Thoracic aorta (tissue), 2 donors: ENCODE data around the gene LMF2. TPM values are rescaled to one million over a fixed set of nuclear protein-coding genes. Genes with fewer than 3 reads are reported as not detected.

Experiments
- ATAC-seq: fragments of 150-250 bp; one replicate; pipeline ENCODE4 v1.8.0; 2017; ENCODE audit warnings: low read depth; ENCODE audit not compliant: insufficient number of reproducible peaks, low FRiP score
- DNase-seq: peaks from one replicate; pipeline ENCODE4 v3.0.0-alpha.2; 2020; ENCODE audit warnings: low spot score
- H3K27ac ChIP-seq, 2 donors: fragments of 200-600 bp; sonication (generic); 1 replicate in 1 of 2; 2 replicates in 1 of 2; pipeline ENCODE4 v1.5.1; 2016; ENCODE audit warnings: mild to moderate bottlenecking in 2 of 2, moderate library complexity in 2 of 2
- H3K27me3 ChIP-seq: fragments of 200-600 bp; sonication (generic); replicated peaks from 2 replicates; pipeline ENCODE4 v1.6.0; 2016; ENCODE audit warnings: mild to moderate bottlenecking; ENCODE audit not compliant: insufficient read depth
- H3K36me3 ChIP-seq: fragments of 200-600 bp; sonication (generic); one replicate; pipeline ENCODE4 v1.5.1; 2016
- H3K4me1 ChIP-seq, 2 donors: fragments of 200-600 bp; sonication (generic); 1 replicate in 1 of 2; 2 replicates in 1 of 2; pipeline versions ENCODE4 v1.5.1 to v1.6.0; 2016; ENCODE audit warnings: low read depth in 2 of 2, mild to moderate bottlenecking in 1 of 2; ENCODE audit not compliant: control insufficient read depth in 1 of 2
- H3K4me3 ChIP-seq: fragments of 200-600 bp; sonication (generic); 2 replicates; pipeline ENCODE4 v1.5.1; 2016; ENCODE audit warnings: mild to moderate bottlenecking
- H3K9me3 ChIP-seq: fragments of 200-600 bp; sonication (generic); 2 replicates; pipeline ENCODE4 v1.5.1; 2016
- CTCF ChIP-seq: fragments of 200-600 bp; sonication (generic); IDR thresholded peaks from one replicate; pipeline ENCODE4 v1.5.1; 2019; ENCODE audit warnings: antibody characterized with exemption
- total RNA-seq, 2 donors: library from RNA; depleted of rRNA; stranded (reverse); fragments of >200 nt; gene quantifications; one replicate each; pipeline versions ENCODE4 v1.1.0 to v1.2.3, GENCODE V29; 2016

Gene LMF2, protein sequence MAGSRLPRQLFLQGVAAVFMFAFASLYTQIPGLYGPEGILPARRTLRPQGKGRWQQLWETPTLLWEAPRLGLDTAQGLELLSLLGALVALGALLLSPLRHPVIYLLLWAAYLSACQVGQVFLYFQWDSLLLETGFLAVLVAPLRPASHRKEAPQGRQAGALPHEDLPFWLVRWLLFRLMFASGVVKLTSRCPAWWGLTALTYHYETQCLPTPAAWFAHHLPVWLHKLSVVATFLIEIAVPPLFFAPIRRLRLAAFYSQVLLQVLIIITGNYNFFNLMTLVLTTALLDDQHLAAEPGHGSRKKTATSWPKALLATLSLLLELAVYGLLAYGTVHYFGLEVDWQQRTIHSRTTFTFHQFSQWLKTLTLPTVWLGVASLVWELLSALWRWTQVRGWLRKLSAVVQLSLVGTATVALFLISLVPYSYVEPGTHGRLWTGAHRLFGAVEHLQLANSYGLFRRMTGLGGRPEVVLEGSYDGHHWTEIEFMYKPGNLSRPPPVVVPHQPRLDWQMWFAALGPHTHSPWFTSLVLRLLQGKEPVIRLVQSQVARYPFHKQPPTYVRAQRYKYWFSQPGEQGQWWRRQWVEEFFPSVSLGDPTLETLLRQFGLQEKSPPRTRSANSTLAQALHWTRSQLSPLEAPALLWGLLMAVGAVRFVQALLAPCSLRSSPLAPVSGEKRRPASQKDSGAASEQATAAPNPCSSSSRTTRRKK
- total RNA-seq, result 10 to 100 TPM; 61.9 to 87.6 TPM

GRCh38 chr22:50507421-50507990, at the start of gene LMF2:
TSS of gene LMF2 (minus strand) at chr22:50507702. CDS start at chr22:50507675, 27 bp downstream.
- Histone ChIP-seq H3K36me3 (peaks cover 22% of the 10 kb centered on the region), H3K4me1 (peaks cover 15 to 29% of the 10 kb centered on the region in 2 donors), H3K4me3 (peak within 1 kb of the TSS; percentile 100), H3K27ac (peak within 1 kb of the TSS; percentile 82 to 89), H3K27me3 (no peaks in the 10 kb centered on the region), H3K9me3 (no peaks in the 10 kb centered on the region)
- ATAC-seq (peak; percentile 72), DNase-seq (no peak)
- TF ChIP-seq CTCF, result no peak

GRCh38 chr22:50556703-50557102, 49.2 kb upstream of the LMF2 start:
- H3K27me3 ChIP-seq, result no peaks in the 10 kb centered on the region
- no peaks in the 10 kb centered on the region for H3K36me3 ChIP-seq
- H3K4me1 ChIP-seq, result no peaks in the 10 kb centered on the region
- H3K9me3 ChIP-seq, result no peaks in the 10 kb centered on the region
- no peak overlapping the region for H3K4me3 ChIP-seq
- DNase-seq (no peak), ATAC-seq (no peak)
- no peak overlapping the region for H3K27ac ChIP-seq
- no peak for TF ChIP-seq CTCF

DNA sequence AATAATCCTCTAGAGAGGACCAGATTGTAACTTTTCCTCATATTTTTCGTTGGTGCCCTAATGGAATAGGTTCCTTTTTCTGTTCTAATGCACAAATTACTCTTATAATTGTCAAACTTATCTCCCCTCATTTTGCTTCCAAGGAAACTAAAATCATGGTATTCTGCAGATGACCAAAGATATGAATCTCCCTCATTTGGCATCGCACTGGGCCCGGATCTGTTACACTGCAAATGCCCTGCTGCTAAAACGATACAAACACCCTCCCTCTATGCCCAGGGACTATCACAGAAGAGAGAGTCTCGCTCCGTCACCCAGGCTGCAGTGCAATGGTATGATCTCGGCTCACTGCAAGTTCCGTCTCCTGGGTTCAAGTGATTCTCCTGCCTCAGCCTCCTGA, 45.8 kb upstream of the LMF2 start:
- no peak for ATAC-seq
- TF ChIP-seq CTCF, result no peak
- H3K36me3 ChIP-seq, result no peaks in the 10 kb centered on the region

DNA sequence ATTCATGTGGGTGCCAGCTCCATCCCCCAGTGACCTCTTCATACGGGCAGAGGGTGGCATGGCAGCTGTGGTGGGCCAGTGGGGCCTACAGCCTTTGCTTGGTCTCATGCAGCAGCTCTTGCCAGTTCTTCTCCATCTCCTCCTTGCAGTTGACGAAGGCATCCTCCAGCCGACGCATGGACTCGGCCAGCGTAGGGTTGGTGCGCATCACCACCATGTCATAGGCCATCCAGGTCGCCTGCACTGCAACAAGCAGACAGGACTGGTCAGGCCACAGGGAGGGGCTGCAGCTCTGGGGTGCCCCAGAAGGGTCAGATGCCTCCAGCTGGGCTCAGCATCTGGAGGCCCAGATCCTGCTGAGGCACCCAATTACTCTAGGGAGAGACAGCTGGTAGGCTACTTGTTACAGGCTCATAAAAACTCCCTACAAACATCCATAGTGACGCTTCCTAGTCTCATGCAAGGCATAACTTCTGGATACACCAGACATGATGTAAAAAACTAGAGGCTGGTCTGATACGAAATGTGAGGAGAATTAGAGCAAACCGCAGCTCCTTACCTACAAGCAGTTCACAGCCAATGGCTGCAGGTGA, 43.8 kb upstream of the LMF2 start:
- H3K27ac ChIP-seq, result no peak overlapping the region
- no peak overlapping the region for H3K4me3 ChIP-seq
- no peaks in the 10 kb centered on the region for H3K9me3 ChIP-seq
- peaks cover 0 to 11% of the 10 kb centered on the region in 2 donors for H3K4me1 ChIP-seq
- H3K36me3 ChIP-seq, result no peaks in the 10 kb centered on the region
- ATAC-seq (no peak), DNase-seq (no peak)
- no peaks in the 10 kb centered on the region for H3K27me3 ChIP-seq
- no peak for TF ChIP-seq CTCF

More for the DNA sequence above, 45.8 kb upstream of the LMF2 start:
- no peak overlapping the region for H3K4me3 ChIP-seq
- H3K27ac ChIP-seq, result no peak overlapping the region
- no peaks in the 10 kb centered on the region for H3K27me3 ChIP-seq
- H3K9me3 ChIP-seq, result no peaks in the 10 kb centered on the region
- peaks cover 0 to 8% of the 10 kb centered on the region in 2 donors for H3K4me1 ChIP-seq
- no peak for DNase-seq

DNA sequence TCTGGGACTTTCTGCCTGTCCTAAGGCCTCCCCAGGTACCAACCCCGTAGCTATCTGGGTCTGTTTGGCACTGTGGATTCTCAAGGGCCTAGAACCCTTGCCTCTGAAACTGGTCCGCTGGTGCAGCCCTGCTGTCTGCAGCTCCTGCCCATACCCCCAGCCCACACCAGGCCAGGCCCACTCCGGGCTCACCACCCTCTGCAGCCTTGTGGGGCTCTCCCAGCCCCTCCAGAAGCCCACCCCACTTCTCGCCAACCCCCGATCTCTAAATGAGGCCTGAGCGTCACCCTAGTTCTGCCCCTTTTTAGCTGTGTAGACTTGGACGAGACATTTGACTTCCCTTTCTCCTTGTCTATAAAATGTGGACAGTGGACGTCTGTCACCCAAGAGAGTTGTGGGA, 42.9 kb upstream of the LMF2 start:
- H3K9me3 ChIP-seq, result no peaks in the 10 kb centered on the region
- DNase-seq (no peak), ATAC-seq (no peak)
- no peaks in the 10 kb centered on the region for H3K27me3 ChIP-seq
- no peak for TF ChIP-seq CTCF
- no peak overlapping the region for H3K4me3 ChIP-seq
- no peaks in the 10 kb centered on the region for H3K36me3 ChIP-seq
- no peak overlapping the region for H3K27ac ChIP-seq
- H3K4me1 ChIP-seq, result peaks cover 0 to 11% of the 10 kb centered on the region in 2 donors
